HG02588 (cell line): ENCODE data around the gene PACRG.

ENCODE experiments used
- ATAC-seq: cut with Tn5 transposase; IDR thresholded peaks from one replicate; pipeline ENCODE4 v1.9.1; 2021; ENCODE audit warnings: mild to moderate bottlenecking, moderate library complexity; ENCODE audit not compliant: unreplicated experiment

Gene PACRG

GRCh38 chr6:162862462-162862861 is 134.7 kb downstream of the PACRG start:
- no peak for ATAC-seq

- ATAC-seq, result no peak
Measured at GRCh38 chr6:162862941-162863340, 135.2 kb downstream of the PACRG start.

GRCh38 chr6:162863821-162864220 is 136.0 kb downstream of the PACRG start:
- no peak for ATAC-seq

- ATAC-seq, result no peak
Measured at GRCh38 chr6:162864911-162865310, 137.1 kb downstream of the PACRG start.

GRCh38 chr6:162866656-162867055 is 138.9 kb downstream of the PACRG start:
- no peak for ATAC-seq

GRCh38 chr6:162868397-162868796 is 140.6 kb downstream of the PACRG start:
- ATAC-seq, result no peak

GRCh38 chr6:162871966-162872365 is 144.2 kb downstream of the PACRG start:
- no peak for ATAC-seq

- ATAC-seq, result no peak
Measured at GRCh38 chr6:162873537-162873936, 145.8 kb downstream of the PACRG start.

- no peak for ATAC-seq
Measured at GRCh38 chr6:162875070-162875469, 147.3 kb downstream of the PACRG start.

GRCh38 chr6:162882801-162883481 is 155.2 kb downstream of the PACRG start:
- ATAC-seq, result no peak

- ATAC-seq, result no peak
Measured at GRCh38 chr6:162887981-162888689, 160.4 kb downstream of the PACRG start.

- no peak for ATAC-seq
Measured at GRCh38 chr6:162889303-162889702, 161.5 kb downstream of the PACRG start.

GRCh38 chr6:162898011-162898410 is 170.2 kb downstream of the PACRG start:
- no peak for ATAC-seq

GRCh38 chr6:162899148-162899547 is 171.4 kb downstream of the PACRG start:
- no peak for ATAC-seq

GRCh38 chr6:162900503-162900902 is 172.7 kb downstream of the PACRG start:
- no peak for ATAC-seq

GRCh38 chr6:162904069-162904663 is 176.4 kb downstream of the PACRG start:
- ATAC-seq, result no peak

GRCh38 chr6:162906479-162906878 is 178.7 kb downstream of the PACRG start:
- no peak for ATAC-seq

- no peak for ATAC-seq
Measured at GRCh38 chr6:162907876-162908481, 180.2 kb downstream of the PACRG start.

- ATAC-seq, result no peak
Measured at GRCh38 chr6:162913206-162913605, 185.4 kb downstream of the PACRG start.

GRCh38 chr6:162917506-162917905 is 189.7 kb downstream of the PACRG start:
- ATAC-seq, result no peak

GRCh38 chr6:162921062-162921461 is 193.3 kb downstream of the PACRG start:
- ATAC-seq, result no peak
